Ramos (cell line): ENCODE data around the gene MAPKAPK3.

Experiments
- in situ Hi-C: fragments of 300-500 bp; cut with MboI; formaldehyde crosslinking; loops from one replicate; pipeline ENCODE4 v1.14.3; 2022; ENCODE audit warnings: low sequenced_read_pairs; ENCODE audit not compliant: unreplicated experiment

MAPKAPK3 gene

GRCh38 chr3:50607271-50608091, 9.5 kb upstream of the MAPKAPK3 start:
- in situ Hi-C loops, result no loop called here

- in situ Hi-C loops, result no loop called here
These were observed 8.7 kb upstream of the MAPKAPK3 start for GRCh38 chr3:50608278-50608677.

- in situ Hi-C loops, result no loop called here
These were observed 7.7 kb upstream of the MAPKAPK3 start for GRCh38 chr3:50609071-50609762.

GRCh38 chr3:50609763-50610085, 7.2 kb upstream of the MAPKAPK3 start:
- in situ Hi-C loops, result no loop called here

- in situ Hi-C loops, result no loop called here
These were observed 6.6 kb upstream of the MAPKAPK3 start for GRCh38 chr3:50610181-50610971.

GRCh38 chr3:50610992-50611463, 5.9 kb upstream of the MAPKAPK3 start:
- in situ Hi-C loops, result no loop called here

- in situ Hi-C loops, result no loop called here
These were observed 5.3 kb upstream of the MAPKAPK3 start, which contains the start of gene CISH for GRCh38 chr3:50611464-50612233. CISH (minus strand) TSS chr3:50611774; CDS start chr3:50611650, 124 bp downstream.

- in situ Hi-C loops, result no loop called here
These were observed 4.6 kb upstream of the MAPKAPK3 start for GRCh38 chr3:50612234-50612882.

GRCh38 chr3:50612970-50613846, 3.7 kb upstream of the MAPKAPK3 start:
- in situ Hi-C loops, result no loop called here

- in situ Hi-C loops, result loop anchor here (5.0 kb wide), 1 partner anchor 762 kb away; no protein-coding TSS in a partner anchor
These were observed 1.8 kb upstream of the MAPKAPK3 start for GRCh38 chr3:50615190-50615589.

- in situ Hi-C loops, result loop anchor here (5.0 kb wide), 1 partner anchor 761 kb away; no protein-coding TSS in a partner anchor
These were observed 765 bp upstream of the MAPKAPK3 start for GRCh38 chr3:50616003-50616769.

GRCh38 chr3:50616770-50617095, 218 bp upstream of the MAPKAPK3 start:
- in situ Hi-C loops, result loop anchor here (5.0 kb wide), 1 partner anchor 761 kb away; no protein-coding TSS in a partner anchor

GRCh38 chr3:50617911-50618481, 1.0 kb downstream of the MAPKAPK3 start:
- in situ Hi-C loops, result loop anchor here (5.0 kb wide), 1 partner anchor 759 kb away; no protein-coding TSS in a partner anchor

GRCh38 chr3:50620420-50620819, 3.5 kb downstream of the MAPKAPK3 start:
- in situ Hi-C loops, result no loop called here

GRCh38 chr3:50620820-50621219, 3.9 kb downstream of the MAPKAPK3 start:
- in situ Hi-C loops, result no loop called here

- in situ Hi-C loops, result no loop called here
These were observed 5.9 kb downstream of the MAPKAPK3 start for GRCh38 chr3:50622881-50623280.

- in situ Hi-C loops, result no loop called here
These were observed 7.0 kb downstream of the MAPKAPK3 start for GRCh38 chr3:50623840-50624474.
